WTC11 (cell line): ENCODE data around the gene GRK3.

ENCODE experiments used
- FOXJ3 ChIP-seq: sonication (generic); formaldehyde crosslinking; IDR thresholded peaks from 2 replicates; pipeline ENCODE4 v1.9.0; 2021; ENCODE audit warnings: missing genetic modification reagents, mild to moderate bottlenecking, borderline replicate concordance
- TF ChIP-seq, protein P1 (sequence below): fragments of 200-600 bp; IDR thresholded peaks from 2 replicates; pipeline ENCODE4 v1.8.0; 2022; ENCODE audit warnings: antibody characterized with exemption
- TF ChIP-seq, protein P2 (sequence below): sonication (generic); formaldehyde crosslinking; IDR thresholded peaks from 2 replicates; pipeline ENCODE4 v1.8.1; 2023; ENCODE audit warnings: mild to moderate bottlenecking, missing genetic modification reagents, moderate library complexity

GRCh38 chr22:25774575-25775026 lies 210.1 kb downstream of the GRK3 start:
- no peak for TF ChIP-seq FOXJ3 (CRISPR knock-in tag)
- TF ChIP-seq, protein P1, sequence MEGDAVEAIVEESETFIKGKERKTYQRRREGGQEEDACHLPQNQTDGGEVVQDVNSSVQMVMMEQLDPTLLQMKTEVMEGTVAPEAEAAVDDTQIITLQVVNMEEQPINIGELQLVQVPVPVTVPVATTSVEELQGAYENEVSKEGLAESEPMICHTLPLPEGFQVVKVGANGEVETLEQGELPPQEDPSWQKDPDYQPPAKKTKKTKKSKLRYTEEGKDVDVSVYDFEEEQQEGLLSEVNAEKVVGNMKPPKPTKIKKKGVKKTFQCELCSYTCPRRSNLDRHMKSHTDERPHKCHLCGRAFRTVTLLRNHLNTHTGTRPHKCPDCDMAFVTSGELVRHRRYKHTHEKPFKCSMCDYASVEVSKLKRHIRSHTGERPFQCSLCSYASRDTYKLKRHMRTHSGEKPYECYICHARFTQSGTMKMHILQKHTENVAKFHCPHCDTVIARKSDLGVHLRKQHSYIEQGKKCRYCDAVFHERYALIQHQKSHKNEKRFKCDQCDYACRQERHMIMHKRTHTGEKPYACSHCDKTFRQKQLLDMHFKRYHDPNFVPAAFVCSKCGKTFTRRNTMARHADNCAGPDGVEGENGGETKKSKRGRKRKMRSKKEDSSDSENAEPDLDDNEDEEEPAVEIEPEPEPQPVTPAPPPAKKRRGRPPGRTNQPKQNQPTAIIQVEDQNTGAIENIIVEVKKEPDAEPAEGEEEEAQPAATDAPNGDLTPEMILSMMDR: peak; percentile 83
- TF ChIP-seq, protein P2, sequence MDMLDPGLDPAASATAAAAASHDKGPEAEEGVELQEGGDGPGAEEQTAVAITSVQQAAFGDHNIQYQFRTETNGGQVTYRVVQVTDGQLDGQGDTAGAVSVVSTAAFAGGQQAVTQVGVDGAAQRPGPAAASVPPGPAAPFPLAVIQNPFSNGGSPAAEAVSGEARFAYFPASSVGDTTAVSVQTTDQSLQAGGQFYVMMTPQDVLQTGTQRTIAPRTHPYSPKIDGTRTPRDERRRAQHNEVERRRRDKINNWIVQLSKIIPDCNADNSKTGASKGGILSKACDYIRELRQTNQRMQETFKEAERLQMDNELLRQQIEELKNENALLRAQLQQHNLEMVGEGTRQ (CRISPR knock-in tag): no peak
